ENCODE data around the gene PLP2. TPM values are rescaled to one million over a fixed set of nuclear protein-coding genes. Genes with fewer than 3 reads are reported as not detected.

PLP2 gene
- total RNA-seq, 1 donor from 2014 or later = 73.2 TPM

DNA sequence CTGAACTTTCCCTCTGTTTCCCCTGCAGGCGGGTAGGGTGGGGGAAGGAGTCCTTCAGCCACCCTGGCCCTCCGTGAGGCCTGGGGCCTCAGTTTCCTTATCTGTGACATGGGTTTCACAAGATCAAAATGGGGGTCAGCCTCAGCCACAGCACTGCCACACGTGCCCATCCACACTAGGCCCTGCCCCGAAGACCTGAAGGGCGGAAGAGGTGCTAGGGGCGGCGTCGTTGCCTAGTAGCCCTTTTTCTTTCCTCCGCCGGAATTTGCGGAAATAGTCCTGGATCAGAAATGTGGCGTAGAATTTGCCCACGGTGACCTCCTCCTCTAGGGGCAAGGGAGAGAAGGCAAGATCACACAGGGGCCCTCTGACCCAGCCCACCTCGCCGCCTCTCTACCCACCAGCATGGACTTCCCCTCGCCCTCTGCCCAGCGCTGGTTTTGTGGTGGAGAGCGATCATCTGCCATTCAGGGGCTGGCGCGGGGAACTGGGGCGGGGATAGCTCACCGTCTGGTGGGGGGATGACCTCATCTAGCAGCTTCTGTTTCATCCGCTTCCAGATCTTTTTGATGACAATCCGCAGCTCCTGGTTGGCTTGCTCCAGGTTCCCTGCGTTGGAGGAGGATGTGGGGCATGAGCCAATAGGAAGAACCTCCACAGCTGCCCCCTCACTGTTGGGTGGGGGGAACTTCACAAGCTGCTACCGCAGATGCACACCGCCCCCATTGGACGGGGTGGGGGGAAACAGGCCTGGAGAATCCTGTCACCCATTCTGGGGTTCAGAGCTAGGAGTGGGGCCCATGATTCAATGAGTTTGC lies 37.9 kb downstream of the PLP2 start:
- no peaks in the 10 kb centered on the region for H3K9me3 Mint-ChIP-seq
- H3K27ac Mint-ChIP-seq = no peak overlapping the region
- H3K27me3 Mint-ChIP-seq (ENCODE audit: insufficient read depth) = no peaks in the 10 kb centered on the region
- intact Hi-C loops (cut with micrococcal nuclease) = no loop called here
- no peak for DNase-seq (ENCODE audit: low spot score)
- no peaks in the 10 kb centered on the region for H3K36me3 Mint-ChIP-seq (ENCODE audit: low read depth)
- H3K4me3 Mint-ChIP-seq = no peak overlapping the region
- no peaks in the 10 kb centered on the region for H3K4me1 Mint-ChIP-seq (ENCODE audit: low read depth)

DNA sequence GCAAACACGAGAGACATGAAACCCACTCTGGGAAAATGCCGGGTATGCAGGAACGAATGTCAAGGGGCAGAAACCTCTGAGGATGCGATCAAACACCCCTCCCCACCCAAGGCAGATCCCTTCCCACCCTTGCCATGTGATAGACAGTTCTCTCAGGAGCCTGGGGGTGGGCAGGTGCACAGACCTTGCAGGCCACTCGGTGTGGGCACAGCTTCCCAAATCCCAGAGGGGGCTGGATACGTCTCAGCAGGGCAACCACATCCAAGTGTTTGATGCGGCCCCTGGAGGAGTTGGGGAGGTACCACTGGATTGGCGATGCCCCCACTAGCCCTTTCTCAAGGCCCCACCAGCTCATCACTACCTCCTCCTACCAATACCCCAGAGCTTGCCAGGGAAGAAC lies 38.7 kb downstream of the PLP2 start:
- Mint-ChIP-seq H3K4me3 (no peak overlapping the region), H3K36me3 (ENCODE audit: low read depth) (no peaks in the 10 kb centered on the region), H3K27ac (no peak overlapping the region), H3K27me3 (ENCODE audit: insufficient read depth) (no peaks in the 10 kb centered on the region), H3K4me1 (ENCODE audit: low read depth) (no peaks in the 10 kb centered on the region), H3K9me3 (no peaks in the 10 kb centered on the region)
- intact Hi-C loops (cut with micrococcal nuclease) = no loop called here
- DNase-seq (ENCODE audit: low spot score) = no peak

DNA sequence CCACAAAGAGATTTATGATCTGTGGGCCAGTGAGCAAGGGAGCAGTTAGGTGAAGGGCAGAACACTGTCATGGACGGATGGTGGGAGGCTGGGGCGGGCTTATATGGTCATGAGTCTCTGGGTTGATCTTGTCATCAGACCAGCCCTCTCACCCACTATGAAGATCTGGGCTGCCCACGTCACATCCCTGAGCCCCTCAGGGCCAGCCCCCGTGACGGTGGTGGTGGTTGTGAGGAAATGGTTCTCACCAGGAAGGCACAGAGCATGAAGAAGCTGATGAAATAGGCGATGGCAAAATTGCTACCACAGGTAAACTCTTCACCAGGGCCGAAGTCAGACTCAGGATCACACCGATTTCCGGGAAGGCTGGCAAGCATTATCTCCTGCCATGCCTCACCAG lies 39.4 kb downstream of the PLP2 start:
- DNase-seq (ENCODE audit: low spot score) = no peak
- Mint-ChIP-seq H3K36me3 (ENCODE audit: low read depth) (no peaks in the 10 kb centered on the region), H3K27ac (no peak overlapping the region), H3K27me3 (ENCODE audit: insufficient read depth) (no peaks in the 10 kb centered on the region), H3K4me1 (ENCODE audit: low read depth) (no peaks in the 10 kb centered on the region), H3K4me3 (no peak overlapping the region), H3K9me3 (no peaks in the 10 kb centered on the region)
- intact Hi-C loops (cut with micrococcal nuclease) = no loop called here

DNA sequence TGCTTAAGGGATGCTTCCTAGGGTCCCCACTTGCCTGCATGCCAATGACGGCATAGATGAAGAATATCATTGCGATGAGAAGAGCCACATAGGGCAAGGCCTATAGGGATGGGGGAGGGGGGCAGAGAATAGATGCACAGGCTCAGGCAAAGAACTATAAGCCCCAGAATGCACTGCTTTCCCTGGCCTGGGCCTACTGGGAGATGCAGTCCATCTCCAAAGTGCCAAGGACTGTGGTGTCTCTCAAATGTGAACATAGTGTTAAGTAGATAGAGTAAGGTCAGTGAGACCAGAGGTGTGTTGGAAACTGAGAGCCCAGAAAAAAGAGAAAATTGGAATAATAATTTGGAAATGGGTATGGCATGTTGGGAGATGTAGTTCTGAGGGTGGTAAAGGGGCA lies 40.5 kb downstream of the PLP2 start:
- no peak for DNase-seq (ENCODE audit: low spot score)
- intact Hi-C loops (cut with micrococcal nuclease) = no loop called here
- H3K4me1 Mint-ChIP-seq (ENCODE audit: low read depth) = no peaks in the 10 kb centered on the region
- H3K36me3 Mint-ChIP-seq (ENCODE audit: low read depth) = no peaks in the 10 kb centered on the region
- H3K4me3 Mint-ChIP-seq = no peak overlapping the region
- no peaks in the 10 kb centered on the region for H3K27me3 Mint-ChIP-seq (ENCODE audit: insufficient read depth)
- H3K27ac Mint-ChIP-seq = no peak overlapping the region
- no peaks in the 10 kb centered on the region for H3K9me3 Mint-ChIP-seq

DNA sequence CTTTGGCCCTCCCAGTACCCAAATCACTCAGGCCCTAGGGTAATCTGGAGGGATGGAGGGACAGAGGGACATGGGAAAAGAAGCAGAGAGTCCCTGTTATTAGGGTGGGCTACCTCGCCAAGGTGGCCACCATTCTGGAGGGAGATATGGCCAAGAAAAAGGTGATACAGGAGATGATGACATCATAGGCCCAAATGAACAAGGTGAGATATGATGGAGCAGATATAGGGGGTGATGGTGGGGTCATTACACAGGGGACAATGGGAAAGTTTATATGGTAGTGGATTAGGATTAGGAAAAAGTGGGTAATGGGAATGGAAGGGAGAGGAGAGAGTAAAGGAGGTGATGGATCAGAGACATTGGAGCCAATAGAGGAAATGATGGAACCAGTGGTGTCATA lies 41.2 kb downstream of the PLP2 start:
- H3K4me3 Mint-ChIP-seq = no peak overlapping the region
- no peak overlapping the region for H3K27ac Mint-ChIP-seq
- no peaks in the 10 kb centered on the region for H3K4me1 Mint-ChIP-seq (ENCODE audit: low read depth)
- H3K9me3 Mint-ChIP-seq = no peaks in the 10 kb centered on the region
- H3K36me3 Mint-ChIP-seq (ENCODE audit: low read depth) = no peaks in the 10 kb centered on the region
- no peaks in the 10 kb centered on the region for H3K27me3 Mint-ChIP-seq (ENCODE audit: insufficient read depth)
- intact Hi-C loops (cut with micrococcal nuclease) = no loop called here
- no peak for DNase-seq (ENCODE audit: low spot score)

DNA sequence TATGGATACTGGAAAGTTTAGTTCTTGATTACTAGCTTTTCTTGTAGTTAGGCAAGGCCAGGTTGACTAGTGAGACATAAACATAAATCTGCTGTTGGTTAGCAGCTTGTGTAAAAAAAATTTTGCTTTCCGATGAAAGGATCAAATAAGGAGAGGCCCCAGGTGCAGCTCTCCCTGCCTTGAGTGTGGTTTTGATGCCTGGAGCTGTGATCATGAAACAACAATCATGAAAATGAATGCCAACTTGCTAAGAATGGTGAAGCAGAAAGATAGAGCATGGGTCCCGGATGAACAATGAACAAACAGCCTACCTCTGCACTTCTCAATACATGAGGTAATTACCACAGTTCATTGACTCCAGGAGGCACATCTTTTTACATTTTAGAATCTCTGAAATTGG lies 42.7 kb downstream of the PLP2 start:
- H3K27me3 Mint-ChIP-seq (ENCODE audit: insufficient read depth) = no peaks in the 10 kb centered on the region
- H3K4me1 Mint-ChIP-seq (ENCODE audit: low read depth) = no peaks in the 10 kb centered on the region
- H3K36me3 Mint-ChIP-seq (ENCODE audit: low read depth) = no peaks in the 10 kb centered on the region
- no peaks in the 10 kb centered on the region for H3K9me3 Mint-ChIP-seq
- H3K4me3 Mint-ChIP-seq = no peak overlapping the region
- intact Hi-C loops (cut with micrococcal nuclease) = no loop called here
- DNase-seq (ENCODE audit: low spot score) = no peak
- H3K27ac Mint-ChIP-seq = no peak overlapping the region

DNA sequence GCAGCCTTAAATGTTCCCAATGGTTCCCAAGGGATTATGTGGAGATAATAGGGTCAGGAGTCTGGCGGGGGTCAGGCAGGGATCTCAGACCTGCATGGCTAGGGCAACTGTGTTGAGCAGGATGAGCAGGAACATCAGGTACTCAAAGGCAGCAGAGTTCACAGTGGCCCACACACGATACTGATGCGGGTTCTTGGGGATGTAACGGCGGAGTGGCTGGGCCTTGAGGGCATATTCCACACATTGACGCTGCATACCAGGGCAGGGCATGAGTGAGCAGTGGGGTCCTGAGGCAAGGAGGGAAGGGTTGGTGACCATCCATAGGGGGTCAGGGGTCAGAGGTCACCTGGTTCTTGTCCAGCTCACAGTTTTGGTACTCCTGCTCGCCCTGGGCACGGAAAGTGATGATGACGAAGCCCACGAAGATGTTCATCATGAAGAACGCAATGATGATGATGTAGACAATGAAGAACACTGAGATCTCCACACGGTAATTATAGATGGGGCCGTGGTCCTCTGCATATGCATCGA lies 43.4 kb downstream of the PLP2 start:
- no peak for DNase-seq (ENCODE audit: low spot score)
- Mint-ChIP-seq H3K4me3 (no peak overlapping the region), H3K27me3 (ENCODE audit: insufficient read depth) (no peaks in the 10 kb centered on the region), H3K9me3 (no peaks in the 10 kb centered on the region), H3K4me1 (ENCODE audit: low read depth) (no peaks in the 10 kb centered on the region), H3K27ac (no peak overlapping the region), H3K36me3 (ENCODE audit: low read depth) (no peaks in the 10 kb centered on the region)
- intact Hi-C loops (cut with micrococcal nuclease) = no loop called here

DNA sequence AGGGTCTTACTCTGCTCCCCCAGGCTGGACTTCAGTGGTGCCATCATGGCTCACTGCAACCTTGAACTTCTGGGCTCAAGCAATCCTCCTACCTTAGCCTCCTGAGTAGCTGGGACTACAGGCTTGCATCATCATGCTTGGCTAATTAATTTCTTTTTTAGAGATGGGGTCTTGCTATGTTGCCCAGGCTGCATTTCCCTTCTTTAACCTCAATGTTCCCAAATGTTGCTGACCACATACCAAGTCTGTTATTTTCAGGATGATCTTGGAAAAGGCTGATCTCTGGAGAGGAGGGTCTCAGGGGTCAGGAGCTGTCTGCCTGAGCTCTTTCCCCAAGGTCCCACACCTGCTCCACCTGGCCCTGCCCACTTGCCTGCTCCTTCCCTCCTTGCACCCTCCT lies 48.4 kb downstream of the PLP2 start:
- no peaks in the 10 kb centered on the region for H3K9me3 Mint-ChIP-seq
- DNase-seq (ENCODE audit: low spot score) = no peak
- H3K4me1 Mint-ChIP-seq (ENCODE audit: low read depth) = no peaks in the 10 kb centered on the region
- no peak overlapping the region for H3K27ac Mint-ChIP-seq
- no peak overlapping the region for H3K4me3 Mint-ChIP-seq
- H3K36me3 Mint-ChIP-seq (ENCODE audit: low read depth) = no peaks in the 10 kb centered on the region
- peaks cover 7% of the 10 kb centered on the region for H3K27me3 Mint-ChIP-seq (ENCODE audit: insufficient read depth)
- intact Hi-C loops (cut with micrococcal nuclease) = no loop called here

DNA sequence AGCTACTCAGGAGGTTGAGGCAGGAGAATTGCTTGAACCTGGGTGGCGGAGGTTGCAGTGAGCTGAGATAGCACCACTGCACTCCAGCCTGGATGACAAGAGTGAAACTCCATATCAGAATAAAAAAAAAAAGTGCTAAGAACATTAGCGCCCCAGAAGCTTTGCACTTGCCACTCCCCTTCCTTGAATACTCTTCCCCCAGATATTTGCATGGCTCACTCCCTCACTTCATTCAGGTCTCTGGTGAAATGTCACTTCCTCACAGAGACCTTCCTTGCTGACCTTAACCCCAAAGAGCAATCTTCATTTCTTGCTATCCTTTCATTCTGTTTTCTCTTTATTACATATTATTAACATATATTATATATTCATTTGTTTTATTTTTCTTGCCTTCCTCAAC lies 50.2 kb downstream of the PLP2 start:
- no peaks in the 10 kb centered on the region for H3K4me1 Mint-ChIP-seq (ENCODE audit: low read depth)
- intact Hi-C loops (cut with micrococcal nuclease) = no loop called here

More for the DNA sequence above, 50.2 kb downstream of the PLP2 start:
- H3K27ac Mint-ChIP-seq = no peak overlapping the region
- peaks cover 7% of the 10 kb centered on the region for H3K27me3 Mint-ChIP-seq (ENCODE audit: insufficient read depth)
- H3K36me3 Mint-ChIP-seq (ENCODE audit: low read depth) = no peaks in the 10 kb centered on the region
- no peak for DNase-seq (ENCODE audit: low spot score)
- no peak overlapping the region for H3K4me3 Mint-ChIP-seq
- no peaks in the 10 kb centered on the region for H3K9me3 Mint-ChIP-seq

Other genes starting within 250 kb of the PLP2 start
- 84.1 and 84.8 TPM in 2 replicates for gene OTUD5, start 214.3 kb upstream of the PLP2 start, total RNA-seq
- 3.3 and 4.0 TPM in 2 replicates for gene KCND1, start 200.1 kb upstream of the PLP2 start, total RNA-seq
- 85.8 and 89.2 TPM in 2 replicates for gene GRIPAP1, start 169.6 kb upstream of the PLP2 start, total RNA-seq
- 34.4 and 37.0 TPM in 2 replicates for gene TFE3, start 128.5 kb upstream of the PLP2 start, total RNA-seq
- 4.4 and 5.1 TPM in 2 replicates for gene CCDC120, start 112.9 kb upstream of the PLP2 start, total RNA-seq
- gene PRAF2, start 97.9 kb upstream of the PLP2 start, total RNA-seq = 14.9 and 15.4 TPM in 2 replicates
- gene WDR45, start 92.0 kb upstream of the PLP2 start, total RNA-seq = 49.1 and 53.0 TPM in 2 replicates
- 26.6 and 28.1 TPM in 2 replicates for gene GPKOW, start 48.2 kb upstream of the PLP2 start, total RNA-seq
- 1.4 and 2.8 TPM in 2 replicates for gene MAGIX, start 9.1 kb upstream of the PLP2 start, total RNA-seq
- gene PRICKLE3, start 14.5 kb downstream of the PLP2 start, total RNA-seq = 19.5 and 20.4 TPM in 2 replicates
- gene SYP, start 28.3 kb downstream of the PLP2 start, total RNA-seq = 2.9 and 3.3 TPM in 2 replicates
- gene CACNA1F, start 61.4 kb downstream of the PLP2 start, total RNA-seq = 0.05 and 0.13 TPM in 2 replicates
- gene CCDC22, start 63.6 kb downstream of the PLP2 start, total RNA-seq = 26.0 and 28.5 TPM in 2 replicates
- 14.3 and 14.4 TPM in 2 replicates for gene FOXP3, start 92.8 kb downstream of the PLP2 start, total RNA-seq
- gene PPP1R3F, start 97.9 kb downstream of the PLP2 start, total RNA-seq = 6.5 and 6.9 TPM in 2 replicates
- not detected in 2 replicates for gene GAGE10, start 131.7 kb downstream of the PLP2 start, total RNA-seq
- not detected in 2 replicates for gene GAGE12J, start 150.1 kb downstream of the PLP2 start, total RNA-seq
- not detected in 2 replicates for gene GAGE13, start 159.7 kb downstream of the PLP2 start, total RNA-seq